Measurements from ENCODE around the gene GRID1. TPM values are rescaled to one million over a fixed set of nuclear protein-coding genes. Genes with fewer than 3 reads are reported as not detected.

Gene GRID1
- total RNA-seq, 3 donors from 2014 or later: 0.61 to 1.9 (median 0.87) TPM

- H3K9me3 ChIP-seq: no peaks in the 10 kb centered on the region
- no peak for ATAC-seq
- no peak for TF ChIP-seq CTCF (IDR thresholded peaks at IDR 0.05)
- no peak overlapping the region for H3K4me3 ChIP-seq
- H3K36me3 ChIP-seq (ENCODE audit: low read depth): no peaks in the 10 kb centered on the region
- intact Hi-C loops (cut with DNase I, micrococcal nuclease): no loop called here
- DNase-seq: no peak
- no peaks in the 10 kb centered on the region for H3K4me1 ChIP-seq (ENCODE audit: low read depth)
These were observed 196.9 kb downstream of the GRID1 start for GRCh38 chr10:86169506-86170254.

- intact Hi-C loops (cut with DNase I, micrococcal nuclease): no loop called here
- Histone ChIP-seq H3K4me3 (no peak overlapping the region), H3K36me3 (ENCODE audit: low read depth) (no peaks in the 10 kb centered on the region), H3K9me3 (no peaks in the 10 kb centered on the region), H3K4me1 (ENCODE audit: low read depth) (no peaks in the 10 kb centered on the region)
- no peak for DNase-seq
- ATAC-seq: no peak
- TF ChIP-seq CTCF (IDR thresholded peaks at IDR 0.05): no peak
These were observed 197.5 kb downstream of the GRID1 start for GRCh38 chr10:86169066-86169465.

- no peak for TF ChIP-seq CTCF (IDR thresholded peaks at IDR 0.05)
- no peak overlapping the region for H3K4me3 ChIP-seq
- ATAC-seq (peak; percentile 48), DNase-seq (peak in 2 of 3 donors; percentile 9 to 38)
- H3K9me3 ChIP-seq: no peaks in the 10 kb centered on the region
- peaks cover under 1% of the 10 kb centered on the region for H3K4me1 ChIP-seq (ENCODE audit: low read depth)
- intact Hi-C loops (cut with DNase I, micrococcal nuclease): no loop called here
- no peaks in the 10 kb centered on the region for H3K36me3 ChIP-seq (ENCODE audit: low read depth)
These were observed 198.3 kb downstream of the GRID1 start for GRCh38 chr10:86168256-86168655.

- intact Hi-C loops (cut with DNase I, micrococcal nuclease): no loop called here
- H3K4me3 ChIP-seq: no peak overlapping the region
- TF ChIP-seq CTCF (IDR thresholded peaks at IDR 0.05): no peak
- peaks cover 4% of the 10 kb centered on the region for H3K4me1 ChIP-seq (ENCODE audit: low read depth)
- ATAC-seq (no peak), DNase-seq (no peak)
- H3K9me3 ChIP-seq: no peaks in the 10 kb centered on the region
- H3K36me3 ChIP-seq (ENCODE audit: low read depth): no peaks in the 10 kb centered on the region
These were observed 198.8 kb downstream of the GRID1 start for GRCh38 chr10:86167762-86168128.

GRCh38 chr10:86167121-86167761 is 199.4 kb downstream of the GRID1 start:
- DNase-seq (no peak), ATAC-seq (no peak)
- intact Hi-C loops (cut with DNase I, micrococcal nuclease): no loop called here
- Histone ChIP-seq H3K36me3 (ENCODE audit: low read depth) (no peaks in the 10 kb centered on the region), H3K4me3 (no peak overlapping the region), H3K9me3 (no peaks in the 10 kb centered on the region), H3K4me1 (ENCODE audit: low read depth) (peaks cover 4% of the 10 kb centered on the region)
- TF ChIP-seq CTCF (IDR thresholded peaks at IDR 0.05): no peak
